ENCODE measurements around the gene CPNE2.

- no peak for TF ChIP-seq CTCF (IDR thresholded peaks at IDR 0.05)
- no peak for TF ChIP-seq POLR2A (IDR thresholded peaks at IDR 0.05)
- no peak for TF ChIP-seq POLR2AphosphoS5 (IDR thresholded peaks at IDR 0.05)
- TF ChIP-seq EP300 (IDR thresholded peaks at IDR 0.05): no peak
Observed at GRCh38 chr16:57054338-57054737, 38.0 kb upstream of the CPNE2 start.
